Cerebellar cortex (tissue), 1 donor: ENCODE measurements around the gene IL6ST.
"Not testable (repeated sequence)": the region's sequence is repeated elsewhere in the genome, so short reads cannot be mapped to it uniquely, and the experiment has no call there.

Experiments used
- DNase-seq: peaks from one replicate; pipeline ENCODE4 v3.0.0-alpha.2; 2015; ENCODE audit warnings: low spot score

Gene IL6ST

GRCh38 chr5:55994495-55994997 lies at the start of gene IL6ST:
Gene IL6ST (minus strand): TSS chr5:55994963. CDS start chr5:55976278, 18,685 bp downstream.
- DNase-seq: peak; percentile 63

GRCh38 chr5:56039985-56040384 lies 45.2 kb upstream of the IL6ST start:
- DNase-seq: no peak

- not testable (repeated sequence) for DNase-seq
Observed at GRCh38 chr5:56038206-56038605, 43.4 kb upstream of the IL6ST start.

DNA sequence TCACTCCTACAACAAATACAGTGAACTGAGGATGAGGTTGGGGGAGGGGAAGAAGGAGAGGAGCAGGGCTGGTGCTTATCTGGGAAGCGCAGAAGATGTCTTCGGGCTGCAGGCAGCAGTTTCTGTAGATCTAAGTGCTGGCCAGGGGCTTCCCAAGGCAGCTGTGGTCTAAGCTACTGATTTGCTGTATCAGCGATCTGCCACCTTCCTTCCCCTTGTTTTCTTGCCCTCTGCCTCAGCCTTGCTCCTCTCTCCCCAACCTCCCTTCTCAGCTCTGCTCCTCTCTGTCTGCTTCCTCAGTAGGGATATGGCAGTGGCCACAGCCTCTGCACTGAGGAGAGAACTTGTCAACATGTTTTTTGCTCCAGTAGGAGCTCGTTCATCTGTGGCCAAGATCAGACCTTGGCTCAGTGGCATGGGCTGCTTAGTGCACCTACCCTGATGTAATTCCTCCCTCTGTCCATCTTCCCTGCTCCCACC lies 42.8 kb upstream of the IL6ST start:
- DNase-seq: no peak

GRCh38 chr5:56035394-56035793 lies 40.6 kb upstream of the IL6ST start:
- not testable (repeated sequence) for DNase-seq

DNA sequence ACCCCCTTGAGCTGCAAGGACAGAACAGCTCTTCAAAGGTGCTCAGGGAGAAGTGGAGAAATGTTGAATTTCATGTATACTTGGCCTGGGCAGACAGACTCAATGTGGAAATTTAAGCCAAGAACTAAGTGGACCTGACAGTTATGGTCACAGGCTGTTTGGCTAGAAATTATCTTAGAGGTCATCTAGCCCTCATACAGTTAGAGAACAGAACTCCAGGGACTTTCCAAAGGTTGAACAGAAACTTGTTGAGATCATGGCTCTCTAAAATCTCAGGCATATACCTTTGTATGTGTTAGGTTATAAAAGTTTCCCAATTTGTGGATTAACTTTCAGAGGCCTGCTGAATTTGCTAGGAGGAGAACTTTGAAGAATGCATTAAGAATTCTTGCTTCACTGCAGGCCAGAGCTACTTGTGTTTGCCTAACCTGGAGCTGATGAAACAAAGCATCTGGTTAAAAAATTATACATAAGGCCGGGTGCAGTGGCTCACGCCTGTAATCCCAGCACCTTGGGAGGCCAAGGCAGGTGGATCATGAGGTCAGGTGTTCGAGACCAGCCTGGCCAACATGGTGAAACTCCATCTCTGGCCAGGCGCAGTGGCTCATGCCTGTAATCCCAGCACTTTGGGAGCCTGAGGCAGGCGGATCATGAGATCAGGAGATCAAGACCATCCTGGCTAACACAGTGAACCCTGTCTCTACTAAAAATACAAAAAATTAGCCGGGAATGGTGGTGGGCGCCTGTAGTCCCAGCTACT lies 35.3 kb upstream of the IL6ST start:
- not testable (repeated sequence) for DNase-seq

GRCh38 chr5:56029457-56029856 lies 34.7 kb upstream of the IL6ST start:
- no peak for DNase-seq

- no peak for DNase-seq
Observed at GRCh38 chr5:56028708-56029107, 33.9 kb upstream of the IL6ST start.

GRCh38 chr5:56026863-56027300 lies 32.1 kb upstream of the IL6ST start:
- DNase-seq: no peak

GRCh38 chr5:56025151-56025885 lies 30.6 kb upstream of the IL6ST start:
- DNase-seq: no peak

DNA sequence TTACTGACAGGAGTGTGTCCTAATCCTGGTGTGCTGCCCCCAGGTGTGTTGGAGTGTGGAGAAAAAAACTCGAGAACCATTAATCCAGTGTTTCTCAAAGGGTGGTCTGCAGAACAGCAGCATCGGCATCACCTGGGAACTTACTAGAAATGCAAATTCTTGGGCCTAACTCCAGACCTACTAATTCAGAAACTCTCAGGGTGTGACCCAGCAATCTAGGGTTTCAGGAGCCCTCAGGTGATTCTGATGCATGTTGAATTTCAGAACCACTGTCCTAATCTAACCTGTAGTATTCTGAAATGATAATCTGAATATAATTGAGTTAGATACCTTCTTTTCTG lies 30.0 kb upstream of the IL6ST start:
- no peak for DNase-seq

GRCh38 chr5:56023296-56023695 lies 28.5 kb upstream of the IL6ST start:
- DNase-seq: no peak

DNA sequence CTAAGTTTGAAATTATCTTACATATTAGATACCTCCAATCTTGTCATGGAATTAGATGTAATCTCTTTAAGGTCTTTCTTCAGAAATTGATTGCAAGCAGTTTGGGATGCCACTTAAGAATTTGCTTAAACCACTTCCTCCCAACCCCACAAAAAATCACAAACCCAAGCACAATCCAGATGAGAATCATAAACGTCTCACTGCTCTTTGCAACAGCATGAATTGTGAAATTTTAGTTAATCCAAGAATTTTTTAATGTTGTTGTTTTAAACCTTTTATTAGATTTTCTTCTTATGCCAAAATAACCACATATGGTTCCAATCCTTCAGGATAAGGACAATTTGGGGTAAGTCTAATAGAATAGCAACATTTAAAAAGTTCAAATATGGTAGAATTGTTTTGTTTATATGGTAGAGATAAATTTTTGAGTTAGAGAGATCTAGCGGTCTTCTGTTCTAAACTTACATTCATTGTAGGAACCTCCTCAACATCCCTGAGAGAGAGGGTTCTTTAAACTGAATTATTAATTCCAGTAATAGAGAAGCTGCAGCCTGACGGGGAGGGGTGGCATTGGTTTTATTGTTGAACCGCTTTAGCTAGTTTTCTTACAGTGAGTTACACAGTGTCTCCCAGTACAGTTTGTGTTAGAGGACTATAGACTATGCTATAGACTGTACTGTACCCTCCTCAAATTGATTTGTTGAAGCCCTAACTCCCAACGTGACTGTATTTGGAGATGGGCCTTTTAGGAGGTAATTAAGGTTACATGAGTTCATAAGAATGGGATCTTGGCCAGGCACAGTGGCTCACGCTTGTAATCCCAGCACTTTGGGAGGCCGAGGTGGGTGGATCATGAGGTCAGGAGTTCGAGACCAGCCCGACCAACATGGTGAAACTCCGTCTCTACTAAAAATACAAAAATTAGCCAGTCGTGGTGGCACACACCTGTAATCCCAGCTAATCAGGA lies 24.8 kb upstream of the IL6ST start:
- DNase-seq: no peak

GRCh38 chr5:56018832-56019231 lies 24.1 kb upstream of the IL6ST start:
- DNase-seq: no peak

GRCh38 chr5:56014701-56015100 lies 19.9 kb upstream of the IL6ST start:
- not testable (repeated sequence) for DNase-seq

- not testable (repeated sequence) for DNase-seq
Observed at GRCh38 chr5:56013939-56014338, 19.2 kb upstream of the IL6ST start.

DNA sequence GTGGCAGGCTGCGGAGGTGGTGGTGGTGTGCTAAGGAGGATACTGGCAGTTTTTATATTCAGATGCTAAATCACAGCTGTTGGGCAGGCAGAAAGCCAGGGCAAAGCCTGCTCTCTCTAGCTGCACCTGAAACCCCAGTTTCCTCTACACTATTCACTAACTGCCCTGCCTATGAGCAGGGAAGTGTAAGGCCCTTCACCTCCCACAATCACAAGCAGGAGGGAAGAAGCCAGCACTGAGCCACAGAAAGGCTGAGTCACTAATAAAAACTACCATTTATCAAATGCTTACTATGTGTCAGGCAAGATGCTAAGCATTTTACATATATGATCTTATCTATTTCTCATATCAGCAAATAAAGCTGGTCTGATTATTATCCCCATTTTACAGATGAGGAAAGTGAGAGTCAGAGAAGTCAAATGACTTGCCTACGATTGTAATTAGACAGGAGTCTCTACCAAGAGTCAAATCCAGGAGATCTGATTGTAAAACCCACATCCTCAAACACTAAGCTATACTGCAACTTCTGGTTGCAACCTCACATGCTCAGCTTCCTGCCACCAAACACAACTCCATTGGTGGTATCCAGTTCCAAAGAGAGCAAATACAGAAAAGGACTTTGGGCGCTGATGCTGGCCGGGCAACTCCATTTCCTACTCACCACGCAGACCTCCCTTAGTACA lies 17.7 kb upstream of the IL6ST start:
- DNase-seq: no peak

GRCh38 chr5:56011835-56012234 lies 17.1 kb upstream of the IL6ST start:
- no peak for DNase-seq

DNA sequence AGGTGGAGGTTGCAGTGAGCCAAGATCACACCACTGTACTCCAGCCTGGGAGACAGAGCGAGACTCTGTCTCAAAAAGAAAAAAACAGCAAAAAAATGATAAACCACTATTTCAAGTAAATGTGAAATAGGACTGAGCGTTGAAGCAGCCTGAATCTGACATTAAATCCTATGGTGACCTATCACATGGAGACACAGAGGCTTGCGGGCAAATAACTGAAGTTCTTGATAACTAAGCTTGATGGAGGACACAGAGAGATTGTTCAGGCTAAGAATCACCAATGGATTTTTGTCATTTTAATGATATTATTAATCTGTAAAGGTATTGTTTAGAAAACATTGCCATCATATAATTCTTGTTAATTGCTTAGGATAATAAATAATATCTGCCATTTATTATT lies 15.7 kb upstream of the IL6ST start:
- no peak for DNase-seq

DNA sequence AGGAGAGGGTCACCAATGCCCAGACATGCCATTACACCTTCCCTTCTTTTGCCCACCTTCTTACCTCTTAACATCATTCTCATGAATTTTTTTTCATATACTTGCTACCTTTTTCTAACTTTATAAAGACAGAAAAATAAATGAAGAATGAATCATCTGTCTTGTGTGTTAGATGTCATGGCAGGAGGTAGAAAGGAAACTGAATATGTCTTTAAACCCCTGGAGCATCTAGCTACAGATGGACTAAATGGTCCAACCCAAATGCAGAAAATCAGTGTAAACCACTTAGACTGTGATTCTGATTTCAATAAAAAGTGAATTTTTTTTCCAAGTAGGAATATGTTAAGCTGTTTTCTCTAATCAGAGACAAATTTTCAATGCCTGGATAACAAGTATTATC lies 11.8 kb upstream of the IL6ST start:
- no peak for DNase-seq

DNA sequence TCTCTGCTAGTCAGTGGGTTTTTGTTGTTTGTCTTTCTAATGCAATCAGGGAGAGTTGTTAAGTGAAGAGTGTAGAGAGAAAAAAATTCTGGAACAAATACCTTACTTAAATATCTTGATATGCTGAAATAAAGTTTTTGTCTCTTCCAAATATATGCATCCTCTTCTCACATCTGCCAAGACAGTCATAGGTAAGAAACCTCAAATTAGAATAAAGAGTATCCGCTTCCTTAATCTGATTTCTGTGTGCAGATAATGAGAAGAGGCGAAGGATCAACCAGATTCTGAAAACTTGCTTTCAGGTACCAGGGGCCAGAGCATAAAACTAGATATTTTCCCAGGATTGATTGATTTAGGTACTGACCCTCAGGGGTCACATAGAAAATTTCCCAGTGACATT lies 11.3 kb upstream of the IL6ST start:
- no peak for DNase-seq
